NCI-H226 (cell line): ENCODE data around the gene GIMAP4.
"Not testable (repeated sequence)": the region's sequence is repeated elsewhere in the genome, so short reads cannot be mapped to it uniquely, and the experiment has no call there.

Source experiments
- DNase-seq: peaks from one replicate; pipeline ENCODE4 v3.0.0-alpha.2; 2015

The GIMAP4 gene

DNA sequence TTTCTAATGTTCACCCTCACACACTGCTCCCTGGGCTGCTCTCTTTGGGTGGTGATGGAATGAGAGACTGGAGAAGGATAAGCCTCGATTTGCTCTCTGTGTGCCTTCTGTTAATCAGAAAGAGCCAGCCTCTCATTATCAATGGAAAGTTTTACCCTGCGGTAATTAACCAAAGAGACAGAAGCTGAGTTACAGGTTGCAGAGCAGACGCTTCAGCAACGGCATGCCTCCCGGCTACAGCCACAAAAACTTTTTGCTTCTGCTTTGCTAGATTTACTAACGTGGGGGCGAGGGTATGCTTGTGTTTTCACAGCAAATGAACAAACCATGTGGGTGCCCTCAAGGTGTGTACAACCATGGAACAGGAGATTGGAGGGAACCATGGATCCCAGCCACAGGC is 18.0 kb downstream of the GIMAP4 start:
- no peak for DNase-seq

DNA sequence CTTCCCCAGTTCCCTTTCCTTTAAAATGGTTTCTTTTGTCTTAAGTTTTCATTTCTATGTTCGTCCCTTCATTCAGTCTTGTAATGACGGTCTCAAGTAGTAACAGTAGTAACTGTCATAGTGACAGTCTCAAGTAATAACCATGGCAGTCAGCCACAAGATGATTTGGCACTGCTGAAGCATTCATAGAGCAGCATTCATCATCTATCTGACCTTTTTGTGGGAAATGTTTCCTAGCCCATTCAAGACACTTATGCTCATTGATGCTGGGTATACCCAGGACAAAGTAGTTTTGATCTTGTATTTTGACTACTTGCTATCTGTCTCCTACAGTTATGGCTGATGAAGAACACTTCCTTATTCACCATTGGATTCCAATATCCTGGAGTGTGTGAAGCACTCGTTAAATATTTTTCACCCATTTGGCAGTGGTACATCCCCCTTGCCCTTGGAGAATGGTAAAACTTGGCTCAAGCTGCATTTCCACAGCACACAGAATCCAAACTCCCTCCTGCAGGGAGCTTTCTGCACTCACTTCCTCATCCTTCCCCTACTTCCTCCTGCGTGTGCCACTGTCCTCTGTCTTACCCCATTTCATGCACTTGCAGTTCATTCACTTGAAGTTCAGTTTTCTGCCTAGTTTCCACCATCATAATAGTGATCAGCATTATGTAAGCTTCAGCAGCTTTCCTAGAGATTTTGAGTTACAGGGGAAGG is 19.0 kb downstream of the GIMAP4 start:
- no peak for DNase-seq

DNA sequence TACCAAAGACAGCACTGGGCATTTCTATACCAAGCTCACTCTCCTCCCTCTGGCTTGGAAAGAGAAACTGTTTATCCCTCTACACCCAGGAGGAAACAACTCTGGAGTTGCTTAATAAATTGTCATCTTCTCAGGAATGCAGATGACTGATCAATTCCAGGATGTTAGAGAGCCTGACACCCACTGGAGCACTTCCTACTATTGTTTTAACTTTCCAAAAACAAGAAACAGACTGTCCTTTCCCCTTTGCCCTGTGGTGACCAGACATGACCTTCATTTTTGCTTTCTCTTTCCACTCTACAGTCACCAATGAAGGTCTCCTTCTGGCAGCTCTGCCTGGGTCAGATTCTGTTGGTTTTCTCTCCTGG is 19.6 kb downstream of the GIMAP4 start:
- no peak for DNase-seq

DNA sequence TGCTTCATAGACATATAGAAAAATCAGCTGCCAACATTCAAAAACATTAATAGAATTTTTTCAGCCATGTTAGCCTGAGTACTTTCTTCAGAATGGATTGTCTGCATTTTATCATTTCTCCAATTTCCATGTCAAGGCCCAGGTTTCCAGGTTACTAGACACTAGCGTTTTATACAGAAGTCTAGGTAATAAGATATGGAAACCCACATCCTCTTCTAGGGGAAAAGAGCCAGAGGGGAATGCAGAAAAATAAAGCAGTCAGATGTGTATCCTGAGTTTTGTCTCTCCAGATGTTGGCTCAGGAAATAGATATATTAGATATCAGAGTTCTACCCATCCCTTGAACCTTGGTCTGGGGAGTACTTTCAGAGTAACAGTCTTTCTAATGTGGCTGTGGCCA is 20.4 kb downstream of the GIMAP4 start:
- no peak for DNase-seq

DNA sequence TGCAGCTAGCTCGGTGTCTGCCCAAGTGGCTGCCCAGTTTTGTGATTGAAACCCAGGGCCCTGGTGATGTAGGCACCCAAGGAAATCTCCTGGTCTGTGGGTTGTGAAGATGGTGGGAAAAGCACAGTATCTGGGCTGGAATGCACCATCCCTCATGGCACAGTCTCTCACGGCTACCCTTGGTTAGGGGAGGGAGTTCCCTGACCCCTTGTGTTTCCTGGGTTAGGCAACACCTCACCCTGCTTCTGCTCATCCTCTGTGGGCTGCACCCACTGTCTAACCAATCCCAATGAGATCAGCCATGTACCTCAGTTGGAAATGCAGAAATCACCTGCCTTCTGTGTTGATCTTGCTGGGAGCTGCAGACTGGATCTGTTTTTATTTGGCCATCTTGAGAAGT is 27.6 kb downstream of the GIMAP4 start:
- no peak for DNase-seq

DNA sequence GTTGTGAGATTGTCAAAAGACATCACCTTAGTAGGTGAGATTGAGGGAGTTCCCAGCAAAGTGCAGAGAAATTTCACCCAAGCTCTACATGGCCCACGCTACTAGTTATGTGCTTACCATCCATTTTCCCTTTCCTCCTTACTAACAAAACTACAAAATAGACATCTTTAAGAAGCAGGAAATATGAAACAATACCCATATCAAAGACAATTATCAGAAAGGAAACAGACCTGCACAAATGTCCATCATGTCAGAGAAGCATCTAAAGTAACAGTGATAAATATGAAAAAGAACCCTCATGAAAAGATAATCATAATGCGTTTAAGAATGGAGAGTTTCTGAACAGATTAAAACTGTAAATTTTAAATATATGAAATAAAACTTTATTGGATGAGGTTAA is 28.2 kb downstream of the GIMAP4 start:
- no peak for DNase-seq

DNA sequence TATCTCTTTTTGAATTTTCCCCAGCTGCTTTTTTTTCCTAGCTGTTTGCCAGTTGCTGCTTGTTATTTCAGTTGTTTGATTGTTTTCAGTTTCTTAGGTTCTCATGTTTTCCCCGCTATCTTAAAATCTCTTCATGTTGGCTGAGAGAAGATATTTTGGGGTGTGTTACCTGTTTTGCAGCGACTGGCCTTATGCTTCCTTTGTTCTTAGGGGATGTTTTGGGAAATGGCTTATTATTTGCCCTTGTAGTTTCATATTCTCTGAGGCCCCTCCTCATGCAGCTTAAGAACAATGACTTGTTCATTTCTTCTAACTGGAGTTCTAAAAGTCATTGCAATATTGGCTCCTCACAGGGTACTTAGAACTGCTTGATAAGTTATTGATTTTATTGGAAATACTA is 36.4 kb downstream of the GIMAP4 start:
- not testable (repeated sequence) for DNase-seq

DNA sequence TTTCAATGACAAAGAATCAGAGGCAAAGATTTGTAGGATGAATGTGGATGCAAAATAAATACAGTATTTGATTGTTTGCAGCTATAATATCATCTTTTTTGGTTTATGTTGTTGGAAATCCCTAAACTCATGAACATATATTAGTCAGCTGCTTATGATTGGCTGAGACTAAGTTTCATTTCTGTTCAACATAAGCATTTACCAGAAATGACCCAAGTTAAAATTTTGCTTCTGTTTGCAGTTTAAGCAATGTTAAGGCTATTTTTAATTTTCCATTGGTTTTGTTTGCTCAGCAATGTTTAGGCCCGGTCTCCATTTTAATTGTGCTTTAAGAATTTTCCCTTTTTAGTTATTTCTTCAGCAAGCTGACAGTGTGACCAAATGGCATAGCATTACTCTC is 43.0 kb downstream of the GIMAP4 start:
- no peak for DNase-seq

DNA sequence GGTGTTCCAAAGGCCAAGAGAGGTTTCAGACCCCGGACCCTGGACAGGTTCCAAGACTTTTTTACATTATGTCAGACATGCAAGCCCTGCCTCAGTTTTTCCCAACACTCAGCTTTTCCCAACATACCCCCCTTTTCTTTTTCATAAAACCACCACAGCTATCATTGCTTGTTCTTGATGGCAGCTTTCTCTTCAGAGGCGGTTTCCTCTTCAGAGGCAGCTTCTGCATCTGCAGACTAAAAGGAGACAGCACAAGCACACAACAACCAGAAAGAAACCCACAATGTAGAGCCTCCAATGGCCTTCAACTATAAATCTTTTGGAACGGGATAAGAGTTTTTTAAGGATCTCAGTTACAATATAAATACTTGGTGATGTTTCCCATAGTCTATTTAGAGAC is 45.7 kb downstream of the GIMAP4 start:
- no peak for DNase-seq

DNA sequence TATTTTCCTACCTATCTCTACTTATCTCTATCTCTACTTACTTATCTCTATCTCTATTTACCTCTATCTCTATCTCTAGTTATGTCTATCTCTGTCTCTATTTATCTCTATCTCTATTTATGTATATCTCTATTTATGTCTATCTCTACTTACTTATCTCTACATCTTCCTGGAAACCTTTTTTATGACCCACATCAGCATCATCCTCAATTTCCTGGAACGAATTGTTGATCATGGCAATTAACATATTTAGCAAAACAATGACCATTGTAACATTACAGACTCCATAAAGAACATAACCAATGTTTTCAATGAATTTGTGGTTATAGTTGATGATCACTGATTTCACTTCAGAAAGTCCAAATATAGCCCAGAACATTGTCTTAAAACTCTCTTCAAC is 46.7 kb downstream of the GIMAP4 start:
- no peak for DNase-seq

DNA sequence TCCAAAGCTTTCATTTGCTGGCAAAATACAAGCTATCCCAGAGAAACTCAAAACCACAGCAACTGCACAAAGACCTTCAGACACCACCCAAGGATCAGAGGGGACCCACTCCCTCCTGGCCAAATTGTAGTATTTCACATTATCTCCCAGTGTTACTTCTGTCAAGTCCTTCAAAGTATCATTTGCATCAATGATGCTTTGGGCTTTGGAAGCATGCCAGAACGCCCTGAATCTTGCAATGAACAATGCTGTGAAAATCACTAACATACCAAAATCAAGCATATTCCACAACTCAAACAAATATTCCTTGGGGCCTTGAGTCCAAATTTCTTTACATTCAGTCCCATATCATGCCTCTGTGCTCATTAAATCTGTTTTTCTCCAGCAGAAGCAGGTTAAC is 47.2 kb downstream of the GIMAP4 start:
- DNase-seq, result not testable (repeated sequence)

DNA sequence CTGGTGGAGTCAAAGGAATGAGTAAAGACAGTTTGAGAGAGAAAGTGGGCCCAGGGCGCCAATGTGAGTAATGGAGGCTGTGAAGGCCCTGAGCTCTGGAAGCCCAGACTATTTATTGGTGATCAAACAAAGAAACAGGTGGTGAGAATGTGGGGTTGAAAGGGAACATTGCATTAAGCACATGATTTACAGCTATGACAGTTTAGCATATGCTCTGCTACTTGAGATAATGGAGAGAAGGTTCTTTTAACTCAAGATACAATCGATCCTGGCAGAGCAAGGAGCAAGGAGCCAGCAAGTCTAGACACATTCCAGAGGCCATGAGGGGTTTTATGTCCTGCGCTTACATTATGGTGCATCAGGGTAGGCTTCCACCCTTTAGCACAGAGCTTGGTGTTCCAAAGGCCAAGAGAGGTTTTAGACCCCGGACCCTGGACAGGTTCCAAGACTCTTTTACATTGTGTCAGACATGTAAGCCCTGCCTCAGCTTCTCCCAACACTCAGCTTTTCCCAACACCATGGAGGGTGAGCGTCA is 48.1 kb downstream of the GIMAP4 start:
- not testable (repeated sequence) for DNase-seq

DNA sequence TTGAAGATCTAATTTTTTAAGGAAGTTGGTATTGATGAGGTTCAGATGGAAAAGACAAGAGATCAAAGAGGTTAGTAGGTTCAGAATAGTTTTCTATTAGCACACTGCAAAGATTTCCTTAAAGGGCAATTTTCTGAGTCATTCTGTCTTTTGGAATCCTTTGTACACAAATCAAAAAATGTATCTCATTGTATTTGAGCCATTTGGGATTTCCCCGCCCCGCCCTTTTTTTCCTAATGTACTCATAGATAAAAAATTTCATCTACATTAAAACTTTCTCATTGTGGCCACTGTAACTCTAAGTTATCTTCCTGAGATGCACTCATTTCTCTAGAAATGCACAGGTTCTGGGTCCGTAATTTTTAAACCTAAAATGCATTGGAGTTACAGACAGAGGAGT is 52.9 kb downstream of the GIMAP4 start:
- DNase-seq, result no peak

DNA sequence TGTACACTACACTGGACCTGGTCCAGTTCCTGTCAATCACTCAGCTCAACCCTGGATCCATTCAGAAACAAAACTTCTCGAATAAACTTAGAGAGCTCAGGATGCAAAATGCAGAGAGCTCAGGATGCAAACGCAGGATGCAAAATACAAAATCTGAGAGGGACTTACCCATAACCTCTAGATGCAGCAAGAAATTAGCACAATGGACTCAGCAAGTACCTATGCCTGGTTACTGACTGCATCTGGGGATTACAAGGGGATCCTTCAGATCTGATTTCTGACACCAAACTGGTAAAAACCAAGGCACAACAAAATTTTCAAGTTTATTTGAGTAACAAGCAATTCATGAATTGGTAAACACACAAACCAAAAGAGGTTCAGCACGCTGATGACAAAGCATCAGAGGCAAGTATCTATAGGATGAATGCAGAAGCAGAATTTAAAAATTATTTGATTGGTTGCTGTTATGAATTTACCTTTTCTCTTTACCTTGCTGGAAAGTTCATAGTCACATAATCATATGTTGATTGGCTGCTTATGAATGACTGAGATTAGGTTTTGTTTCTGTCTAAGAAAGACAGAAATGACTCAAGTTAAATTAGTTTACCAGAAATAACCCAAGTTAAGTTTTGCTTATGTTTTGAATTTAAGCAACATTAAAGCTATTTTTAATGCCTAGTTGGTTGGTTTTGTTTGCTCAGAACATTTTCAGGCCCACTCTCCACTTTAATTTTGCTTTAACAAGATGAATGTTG is 53.6 kb downstream of the GIMAP4 start:
- DNase-seq, result no peak

DNA sequence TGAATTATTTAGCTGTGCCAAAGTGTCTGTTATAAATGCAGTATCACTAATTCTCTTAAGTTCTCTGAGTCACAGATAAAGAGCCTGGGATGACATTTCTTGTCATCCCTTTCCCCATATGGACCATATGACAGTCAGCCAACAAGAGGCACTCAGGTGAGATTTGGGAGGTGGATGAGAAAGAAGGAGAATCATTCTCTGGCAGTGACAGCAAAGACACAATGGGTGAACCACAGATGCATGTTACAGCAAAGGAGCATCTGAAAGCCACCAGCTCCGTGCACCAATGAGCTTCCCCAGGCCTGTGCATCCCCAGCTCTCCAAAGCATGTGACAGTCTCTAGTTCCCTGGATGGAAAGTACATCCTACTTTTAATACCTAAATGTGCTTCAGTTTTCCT is 54.2 kb downstream of the GIMAP4 start:
- no peak for DNase-seq
